Calu3 (cell line): ENCODE data around the gene PTCRA. TPM values are rescaled to one million over a fixed set of nuclear protein-coding genes. Genes with fewer than 3 reads are reported as not detected.

ENCODE experiments used
- BruUV-seq: library from RNA; stranded (reverse); fragments of 400-500 nt; replicated peaks from 2 replicates; lab custom pipeline; 2021; lab: Mats Ljungman, UMichigan
- CTCF ChIA-PET: fragments of 300-600 bp; sonication (Branson Sonifier 250); formaldehyde crosslinking; loops from one replicate; lab custom pipeline; 2022; ENCODE audit warnings: antibody characterized with exemption; lab: Charles Lee
- DNase-seq: peaks from one replicate; pipeline ENCODE4 v3.0.0; 2022
- H3K27ac Mint-ChIP-seq: one replicate; pipeline ENCODE4 v1.8.0; 2022; ENCODE audit warnings: mixed read lengths; ENCODE audit not compliant: unreplicated experiment
- H3K27me3 Mint-ChIP-seq: one replicate; pipeline ENCODE4 v1.8.0; 2022; ENCODE audit warnings: mixed read lengths; ENCODE audit not compliant: unreplicated experiment
- H3K36me3 Mint-ChIP-seq: one replicate; pipeline ENCODE4 v1.8.0; 2022; ENCODE audit warnings: mild to moderate bottlenecking, moderate library complexity, mixed read lengths; ENCODE audit not compliant: insufficient read depth, unreplicated experiment
- H3K4me1 Mint-ChIP-seq: one replicate; pipeline ENCODE4 v1.8.0; 2022; ENCODE audit warnings: mild to moderate bottlenecking, low read depth, mixed read lengths; ENCODE audit not compliant: unreplicated experiment
- H3K4me3 Mint-ChIP-seq: one replicate; pipeline ENCODE4 v1.8.0; 2022; ENCODE audit warnings: mild to moderate bottlenecking, low read depth, moderate library complexity, mixed read lengths; ENCODE audit not compliant: unreplicated experiment
- H3K9me3 Mint-ChIP-seq: one replicate; pipeline ENCODE4 v1.8.0; 2022; ENCODE audit warnings: low read depth, mixed read lengths; ENCODE audit not compliant: unreplicated experiment
- CTCF ChIP-seq: fragments of 200-600 bp; IDR thresholded peaks from one replicate; pipeline ENCODE4 v1.8.0; 2022; ENCODE audit warnings: antibody characterized with exemption; ENCODE audit not compliant: unreplicated experiment
- intact Hi-C: fragments of 100-400 bp; cut with micrococcal nuclease; formaldehyde crosslinking; loops from one replicate; pipeline ENCODE4 v1.10.0; 2022; ENCODE audit not compliant: unreplicated experiment
- total RNA-seq: library from RNA; stranded (reverse); gene quantifications from 2 replicates; pipeline ENCODE4 v1.2.3, GENCODE V29; 2022

PTCRA gene
- total RNA-seq, 1 experiment from 2014 or later = not detected

GRCh38 chr6:42935322-42935721, 19.5 kb downstream of the PTCRA start:
- Mint-ChIP-seq H3K4me3 (no peak overlapping the region), H3K27me3 (no peaks in the 10 kb centered on the region), H3K36me3 (peaks cover 45% of the 10 kb centered on the region), H3K27ac (no peak overlapping the region), H3K4me1 (peaks cover 30% of the 10 kb centered on the region), H3K9me3 (no peaks in the 10 kb centered on the region)
- no TSS peak for BruUV-seq
- no peak for DNase-seq
- CTCF ChIA-PET = interaction anchor here (0.5 to 0.9 kb wide), 3 partner anchors 37 to 289 kb away, joined by 3 to 7 read pairs (median 4); no protein-coding TSS in a partner anchor
- no peak for TF ChIP-seq CTCF
- intact Hi-C loops = no loop called here

GRCh38 chr6:42936398-42936797, 20.5 kb downstream of the PTCRA start:
- CTCF ChIA-PET = no interaction called here
- H3K27ac Mint-ChIP-seq = no peak overlapping the region
- peaks cover 38% of the 10 kb centered on the region for H3K36me3 Mint-ChIP-seq

GRCh38 chr6:42937548-42938427, 21.9 kb downstream of the PTCRA start:
- CTCF ChIA-PET = interaction anchor here (0.6 kb wide), 1 partner anchor 13 kb away, joined by 3 read pairs; no protein-coding TSS in a partner anchor
- no peak for DNase-seq
- Mint-ChIP-seq H3K4me3 (no peak overlapping the region), H3K4me1 (peaks cover 8% of the 10 kb centered on the region), H3K27ac (no peak overlapping the region), H3K27me3 (no peaks in the 10 kb centered on the region), H3K9me3 (no peaks in the 10 kb centered on the region), H3K36me3 (peaks cover 32% of the 10 kb centered on the region)
- TF ChIP-seq CTCF = no peak
- BruUV-seq = no TSS peak
- intact Hi-C loops = no loop called here

More at GRCh38 chr6:42936398-42936797, 20.5 kb downstream of the PTCRA start:
- no peak overlapping the region for H3K4me3 Mint-ChIP-seq
- TF ChIP-seq CTCF = no peak
- no peak for DNase-seq
- no peaks in the 10 kb centered on the region for H3K9me3 Mint-ChIP-seq
- intact Hi-C loops = no loop called here
- BruUV-seq = no TSS peak
- H3K4me1 Mint-ChIP-seq = peaks cover 19% of the 10 kb centered on the region
- no peaks in the 10 kb centered on the region for H3K27me3 Mint-ChIP-seq

GRCh38 chr6:42938428-42938796, 22.6 kb downstream of the PTCRA start:
- BruUV-seq = no TSS peak
- DNase-seq = no peak
- CTCF ChIA-PET = interaction anchor here (0.6 to 1.2 kb wide), 3 partner anchors 12 to 32 kb away, joined by 3 to 6 read pairs (median 3); no protein-coding TSS in a partner anchor
- intact Hi-C loops = no loop called here
- peaks cover 29% of the 10 kb centered on the region for H3K36me3 Mint-ChIP-seq
- no peaks in the 10 kb centered on the region for H3K9me3 Mint-ChIP-seq
- TF ChIP-seq CTCF = no peak
- no peak overlapping the region for H3K27ac Mint-ChIP-seq
- peaks cover 2% of the 10 kb centered on the region for H3K4me1 Mint-ChIP-seq
- H3K27me3 Mint-ChIP-seq = no peaks in the 10 kb centered on the region
- H3K4me3 Mint-ChIP-seq = no peak overlapping the region
